Stimulated activated CD8-positive, alpha-beta memory T cell treated with anti-CD3 and anti-CD28 coated beads, Interleukin-4, amount 100 ng/mL, for 24 hours (primary cell): ENCODE results near the gene IFNL2.

Experiments used
- DNase-seq: peaks from one replicate; pipeline ENCODE4 v3.0.0-alpha.2; 2020; ENCODE audit warnings: low read depth

Gene IFNL2

DNA sequence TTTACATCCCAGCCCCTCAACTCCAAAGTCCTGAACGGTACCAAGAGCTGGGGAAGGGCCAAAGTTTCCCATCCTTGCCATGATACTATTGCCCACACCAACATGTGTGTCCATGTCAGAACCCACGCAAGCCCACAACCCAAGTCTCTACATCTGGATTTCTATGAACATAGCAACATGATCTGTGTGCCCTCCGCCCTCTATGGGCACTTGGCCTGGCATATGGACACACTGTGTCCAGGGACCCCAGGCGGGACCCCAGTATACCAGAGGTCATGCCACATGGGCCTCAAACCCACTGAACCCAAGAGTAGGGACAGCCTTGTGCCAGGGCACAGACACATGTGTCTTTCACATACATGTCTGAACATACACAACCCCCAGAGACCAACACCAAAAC lies 50.5 kb downstream of the IFNL2 start:
- no peak for DNase-seq

DNA sequence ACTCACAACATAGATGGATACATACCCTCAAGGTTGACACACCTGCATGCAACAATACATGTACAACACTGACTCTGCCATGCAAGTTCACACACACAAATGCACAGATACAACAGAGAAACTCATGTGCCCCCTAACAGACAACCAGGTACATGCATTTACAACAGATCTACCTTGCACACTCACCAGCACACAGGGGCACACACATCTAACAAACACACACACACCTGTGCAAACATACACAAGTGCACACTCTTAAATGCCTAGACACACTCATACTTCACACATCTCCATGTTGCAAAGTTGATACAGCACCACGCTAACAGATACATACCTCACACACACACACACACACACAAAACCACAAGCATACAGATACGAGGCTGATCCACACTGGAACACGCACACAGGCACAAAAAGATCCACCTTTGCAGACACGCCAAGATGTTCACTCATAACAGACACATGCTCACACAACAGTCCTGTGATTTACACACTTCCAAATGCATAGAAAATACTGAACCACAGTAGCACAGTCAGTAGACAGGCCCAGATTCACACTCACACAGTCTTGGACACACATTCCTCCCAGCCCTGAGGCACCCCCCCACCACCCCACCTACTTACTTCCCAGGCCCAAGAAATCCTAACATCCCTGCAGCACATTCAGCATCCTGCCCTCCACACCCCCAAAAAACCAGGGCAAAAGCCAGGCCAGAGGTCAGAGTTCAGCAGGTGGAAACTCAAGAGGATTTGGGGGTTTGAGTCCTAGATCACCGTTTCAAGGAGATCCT lies 51.1 kb downstream of the IFNL2 start:
- DNase-seq, result no peak
